GM04504 (cell line): Measurements from ENCODE around the gene LAMA1.
"Not testable (repeated sequence)": the region's sequence is repeated elsewhere in the genome, so short reads cannot be mapped to it uniquely, and the experiment has no call there.

Experiments used
- DNase-seq: peaks from one replicate; pipeline ENCODE4 v3.0.0-alpha.2; 2012; ENCODE audit warnings: low read depth

Gene LAMA1

GRCh38 chr18:6949800-6950586, 167.6 kb downstream of the LAMA1 start:
- no peak for DNase-seq

- DNase-seq: no peak
These were observed 169.1 kb downstream of the LAMA1 start for GRCh38 chr18:6948281-6949055.

- DNase-seq: no peak
These were observed 170.1 kb downstream of the LAMA1 start for GRCh38 chr18:6947338-6948030.

- no peak for DNase-seq
These were observed 174.5 kb downstream of the LAMA1 start for GRCh38 chr18:6943143-6943542.

- DNase-seq: no peak
These were observed 174.9 kb downstream of the LAMA1 start for GRCh38 chr18:6942742-6943141.

- no peak for DNase-seq
These were observed 175.6 kb downstream of the LAMA1 start for GRCh38 chr18:6941996-6942395.

- DNase-seq: no peak
These were observed 177.1 kb downstream of the LAMA1 start for GRCh38 chr18:6940451-6940850.

- no peak for DNase-seq
These were observed 177.6 kb downstream of the LAMA1 start for GRCh38 chr18:6939972-6940371.

GRCh38 chr18:6938403-6938802, 179.2 kb downstream of the LAMA1 start:
- DNase-seq: not testable (repeated sequence)

GRCh38 chr18:6938003-6938402, 179.6 kb downstream of the LAMA1 start:
- DNase-seq: no peak

GRCh38 chr18:6934859-6935258, 182.7 kb downstream of the LAMA1 start:
- DNase-seq: no peak

- no peak for DNase-seq
These were observed 188.1 kb downstream of the LAMA1 start for GRCh38 chr18:6929370-6930102.

- DNase-seq: no peak
These were observed 189.2 kb downstream of the LAMA1 start for GRCh38 chr18:6928359-6928758.

GRCh38 chr18:6927153-6927552, 190.4 kb downstream of the LAMA1 start:
- DNase-seq: no peak

GRCh38 chr18:6923220-6923619, 194.4 kb downstream of the LAMA1 start:
- DNase-seq: no peak

- DNase-seq: no peak
These were observed 196.0 kb downstream of the LAMA1 start for GRCh38 chr18:6921571-6921970.

- DNase-seq: peak; percentile 28
These were observed 197.3 kb downstream of the LAMA1 start for GRCh38 chr18:6920099-6920955.

GRCh38 chr18:6917072-6917471, 200.5 kb downstream of the LAMA1 start:
- DNase-seq: no peak

- DNase-seq: no peak
These were observed 216.2 kb downstream of the LAMA1 start for GRCh38 chr18:6901286-6901926.

GRCh38 chr18:6891788-6892187, 225.8 kb downstream of the LAMA1 start:
- no peak for DNase-seq
